Activated CD8-positive, alpha-beta memory T cell treated with anti-CD3 and anti-CD28 coated beads for 36 hours (primary cell): ENCODE results near the gene CMTM5. TPM values are rescaled to one million over a fixed set of nuclear protein-coding genes. Genes with fewer than 3 reads are reported as not detected.
"Not testable (repeated sequence)": the region's sequence is repeated elsewhere in the genome, so short reads cannot be mapped to it uniquely, and the experiment has no call there.

Experiments
- CTCF ChIA-PET: fragments of 350-600 bp; sonication (Branson Sonifier 250); formaldehyde crosslinking; loops from one replicate; lab custom pipeline; 2021; ENCODE audit warnings: antibody characterized with exemption; lab: Charles Lee
- POLR2A ChIA-PET: fragments of 350-600 bp; sonication (Branson Sonifier 250); formaldehyde crosslinking; loops from one replicate; lab custom pipeline; 2021; ENCODE audit warnings: antibody characterized with exemption; lab: Charles Lee
- total RNA-seq, 2 experiments: library from RNA; stranded (reverse); gene quantifications; one replicate each; pipeline ENCODE4 v1.2.3, GENCODE V29; 2021

Gene CMTM5
- total RNA-seq, 2 experiments from 2014 or later: not detected

DNA sequence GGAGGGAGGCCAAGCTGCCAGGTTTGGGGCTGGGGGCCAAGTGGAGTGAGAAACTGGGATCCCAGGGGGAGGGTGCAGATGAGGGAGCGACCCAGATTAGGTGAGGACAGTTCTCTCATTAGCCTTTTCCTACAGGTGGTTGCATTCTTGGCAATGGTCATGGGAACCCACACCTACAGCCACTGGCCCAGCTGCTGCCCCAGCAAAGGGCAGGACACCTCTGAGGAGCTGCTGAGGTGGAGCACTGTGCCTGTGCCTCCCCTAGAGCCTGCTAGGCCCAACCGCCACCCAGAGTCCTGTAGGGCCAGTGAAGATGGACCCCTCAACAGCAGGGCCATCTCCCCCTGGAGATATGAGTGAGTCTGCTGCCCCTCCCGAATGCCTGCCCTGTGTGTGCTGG lies 3.8 kb upstream of the CMTM5 start:
- ChIA-PET CTCF (no interaction called here), POLR2A (no interaction called here)

DNA sequence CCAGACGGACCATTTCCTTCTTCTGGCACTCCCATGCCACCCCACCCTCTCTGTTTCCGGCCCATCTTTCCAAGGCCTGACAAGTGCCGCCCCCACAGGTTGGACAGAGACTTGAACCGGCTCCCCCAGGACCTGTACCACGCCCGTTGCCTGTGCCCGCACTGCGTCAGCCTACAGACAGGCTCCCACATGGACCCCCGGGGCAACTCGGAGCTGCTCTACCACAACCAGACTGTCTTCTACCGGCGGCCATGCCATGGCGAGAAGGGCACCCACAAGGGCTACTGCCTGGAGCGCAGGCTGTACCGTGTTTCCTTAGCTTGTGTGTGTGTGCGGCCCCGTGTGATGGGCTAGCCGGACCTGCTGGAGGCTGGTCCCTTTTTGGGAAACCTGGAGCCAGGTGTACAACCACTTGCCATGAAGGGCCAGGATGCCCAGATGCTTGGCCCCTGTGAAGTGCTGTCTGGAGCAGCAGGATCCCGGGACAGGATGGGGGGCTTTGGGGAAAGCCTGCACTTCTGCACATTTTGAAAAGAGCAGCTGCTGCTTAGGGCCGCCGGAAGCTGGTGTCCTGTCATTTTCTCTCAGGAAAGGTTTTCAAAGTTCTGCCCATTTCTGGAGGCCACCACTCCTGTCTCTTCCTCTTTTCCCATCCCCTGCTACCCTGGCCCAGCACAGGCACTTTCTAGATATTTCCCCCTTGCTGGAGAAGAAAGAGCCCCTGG lies 1.2 kb upstream of the CMTM5 start:
- ChIA-PET CTCF (interaction anchor here (1.6 kb wide), 1 partner anchor 133 kb away, joined by 4 read pairs; no protein-coding TSS in a partner anchor), POLR2A (no interaction called here)

DNA sequence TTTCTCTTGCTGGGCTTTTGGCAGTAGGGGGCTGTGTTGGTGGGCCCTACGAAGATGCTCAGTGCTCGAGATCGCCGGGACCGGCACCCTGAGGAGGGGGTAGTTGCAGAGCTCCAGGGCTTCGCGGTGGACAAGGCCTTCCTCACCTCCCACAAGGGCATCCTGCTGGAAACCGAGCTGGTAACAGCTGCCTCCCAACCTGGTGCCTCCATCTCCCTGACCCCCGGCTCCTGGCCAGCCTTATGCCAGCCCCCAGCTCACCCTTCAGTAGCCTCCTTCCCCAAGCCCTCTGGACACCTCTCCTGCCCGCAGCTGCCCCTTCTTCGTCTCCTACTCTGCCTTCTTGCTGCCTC lies 328 bp downstream of the CMTM5 start:
- POLR2A ChIA-PET: no interaction called here
- CTCF ChIA-PET: interaction anchor here (1.6 kb wide), 1 partner anchor 135 kb away, joined by 4 read pairs; no protein-coding TSS in a partner anchor

- ChIA-PET CTCF (no interaction called here), POLR2A (no interaction called here)
Measured at GRCh38 chr14:23377573-23378563, 1.0 kb downstream of the CMTM5 start.

DNA sequence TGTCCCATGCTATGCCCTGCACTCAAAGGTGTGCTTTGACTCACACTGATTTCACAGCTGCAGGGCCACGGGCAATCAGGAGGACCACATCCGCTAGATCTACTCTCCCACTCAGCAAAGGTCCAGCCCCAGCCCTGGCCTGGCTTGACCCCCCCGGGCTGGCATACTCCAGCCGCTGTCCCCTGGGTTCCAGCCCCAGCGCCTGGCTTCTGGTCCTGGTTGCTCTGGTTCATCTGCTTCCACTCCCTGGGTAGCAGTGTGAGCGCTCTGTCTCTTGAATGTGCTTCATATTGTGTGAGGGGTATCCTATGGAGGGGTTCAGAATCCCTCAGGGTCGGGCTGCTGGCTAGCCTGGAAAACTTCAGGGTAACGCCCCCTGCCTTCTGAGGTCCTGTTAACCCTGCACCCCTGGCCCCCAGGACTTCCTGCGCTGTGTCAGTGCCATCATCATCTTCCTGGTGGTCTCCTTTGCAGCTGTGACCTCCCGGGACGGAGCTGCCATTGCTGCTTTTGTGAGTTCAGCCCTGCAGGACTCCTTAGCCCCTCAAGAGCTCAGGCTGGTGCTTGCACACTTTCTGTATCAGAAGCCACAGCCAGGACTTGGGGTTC lies 1.9 kb downstream of the CMTM5 start:
- ChIA-PET CTCF (interaction anchor here (1.4 to 2.1 kb wide), 4 partner anchors 10 to 259 kb away, joined by 4 to 10 read pairs (median 7); no protein-coding TSS in a partner anchor), POLR2A (no interaction called here)

DNA sequence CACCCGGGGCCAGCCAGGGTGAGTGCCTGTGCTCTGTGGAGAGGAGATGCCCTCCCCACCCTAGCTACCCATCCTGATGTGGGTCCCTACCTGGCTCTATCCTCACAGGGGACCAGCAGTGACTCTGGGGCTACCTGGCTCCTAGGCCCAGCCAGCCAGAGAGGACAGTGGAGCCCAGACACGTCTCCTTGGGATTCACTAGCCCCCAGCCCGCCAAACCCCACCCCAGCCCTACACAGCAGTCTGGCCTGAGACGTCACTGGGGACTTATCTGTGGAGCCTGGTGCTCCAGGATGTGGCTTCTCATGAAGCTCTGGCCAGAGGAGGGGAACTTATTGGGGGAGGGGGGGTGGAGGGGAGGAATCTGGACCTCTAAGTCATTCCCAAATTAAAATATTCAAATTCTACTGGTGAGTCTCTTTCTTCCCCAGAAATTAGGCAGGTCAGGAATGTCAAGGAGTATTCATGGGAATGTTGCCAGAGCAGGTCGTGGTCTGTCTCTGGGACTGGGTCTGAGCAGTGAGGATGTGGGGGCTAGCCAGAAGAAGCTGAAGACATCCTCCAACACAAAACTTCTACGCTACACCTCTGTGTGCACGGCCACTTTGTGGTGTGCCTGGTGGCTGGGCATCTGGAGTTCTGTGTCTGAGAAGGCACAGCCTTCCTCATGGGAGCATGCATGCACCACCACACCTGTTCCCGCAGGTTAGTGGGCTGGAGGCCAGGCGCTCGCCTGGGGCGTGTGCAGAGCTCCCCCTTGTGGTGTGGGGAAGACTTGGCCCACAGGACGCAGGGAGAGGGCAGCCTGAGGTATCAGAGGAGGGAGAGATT lies 2.7 kb downstream of the CMTM5 start:
- POLR2A ChIA-PET: no interaction called here
- CTCF ChIA-PET: interaction anchor here (0.8 to 2.6 kb wide), 22 partner anchors 9 to 284 kb away, joined by 3 to 40 read pairs (median 4); partner anchors contain the start of genes ACIN1, C14orf119, PPP1R3E and SLC22A17

GRCh38 chr14:23380197-23380914 lies 3.5 kb downstream of the CMTM5 start:
- POLR2A ChIA-PET: interaction anchor here (0.5 kb wide), 1 partner anchor 17 kb away, joined by 3 read pairs; no protein-coding TSS in a partner anchor
- CTCF ChIA-PET: interaction anchor here (0.9 to 2.6 kb wide), 21 partner anchors 9 to 285 kb away, joined by 3 to 40 read pairs (median 4); partner anchors contain the start of genes ACIN1, C14orf119, PPP1R3E and SLC22A17

- CTCF ChIA-PET: interaction anchor here (1.0 to 2.6 kb wide), 9 partner anchors 10 to 286 kb away, joined by 3 to 40 read pairs (median 4); partner anchors contain the start of genes ACIN1, C14orf119 and PPP1R3E
- POLR2A ChIA-PET: interaction anchor here (0.5 kb wide), 1 partner anchor 17 kb away, joined by 3 read pairs; no protein-coding TSS in a partner anchor
Measured at GRCh38 chr14:23380976-23381375, 4.1 kb downstream of the CMTM5 start.

DNA sequence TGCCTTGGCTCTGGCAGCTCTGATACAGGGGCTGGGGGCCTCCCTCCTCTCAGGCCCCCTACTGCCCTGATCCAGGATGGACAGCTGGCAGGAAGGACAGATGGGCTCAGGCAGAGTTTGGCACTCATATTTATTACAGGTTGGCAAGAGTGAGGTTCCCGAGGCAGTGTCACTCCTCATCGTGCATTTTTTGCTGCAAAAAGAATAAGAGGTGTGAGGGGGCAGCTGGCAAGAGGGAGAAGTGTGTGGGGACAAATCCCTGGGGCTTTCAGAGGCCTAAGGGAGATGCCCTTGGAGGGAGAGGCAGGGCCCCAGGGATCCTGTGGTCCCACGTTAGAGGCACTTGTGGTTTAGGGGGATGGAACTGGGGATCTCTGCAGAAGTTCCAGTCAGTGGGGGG lies 5.0 kb downstream of the CMTM5 start:
- ChIA-PET POLR2A (no interaction called here), CTCF (interaction anchor here (0.7 to 2.6 kb wide), 6 partner anchors 9 to 260 kb away, joined by 3 to 40 read pairs (median 3); no protein-coding TSS in a partner anchor)

DNA sequence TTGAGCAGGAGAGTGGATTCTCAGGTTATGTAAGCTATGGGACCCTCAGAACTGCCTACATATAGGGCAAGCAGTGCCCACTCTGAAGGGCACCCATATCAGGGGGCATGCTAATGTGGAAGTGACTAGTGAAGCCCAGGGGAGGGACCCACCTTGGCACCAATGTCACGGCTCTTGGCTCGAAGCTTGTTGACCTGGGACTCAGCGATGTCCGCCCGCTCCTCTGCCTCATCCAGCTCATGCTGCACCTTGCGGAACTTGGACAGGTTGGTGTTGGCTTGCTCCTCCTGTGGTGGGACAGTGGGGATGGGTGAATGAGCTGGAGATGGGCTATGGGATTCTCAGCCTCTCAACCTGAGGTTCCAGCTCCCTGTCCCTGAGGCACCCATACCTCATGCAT lies 5.4 kb downstream of the CMTM5 start:
- CTCF ChIA-PET: interaction anchor here (0.7 to 1.2 kb wide), 5 partner anchors 9 to 261 kb away, joined by 3 read pairs; no protein-coding TSS in a partner anchor

DNA sequence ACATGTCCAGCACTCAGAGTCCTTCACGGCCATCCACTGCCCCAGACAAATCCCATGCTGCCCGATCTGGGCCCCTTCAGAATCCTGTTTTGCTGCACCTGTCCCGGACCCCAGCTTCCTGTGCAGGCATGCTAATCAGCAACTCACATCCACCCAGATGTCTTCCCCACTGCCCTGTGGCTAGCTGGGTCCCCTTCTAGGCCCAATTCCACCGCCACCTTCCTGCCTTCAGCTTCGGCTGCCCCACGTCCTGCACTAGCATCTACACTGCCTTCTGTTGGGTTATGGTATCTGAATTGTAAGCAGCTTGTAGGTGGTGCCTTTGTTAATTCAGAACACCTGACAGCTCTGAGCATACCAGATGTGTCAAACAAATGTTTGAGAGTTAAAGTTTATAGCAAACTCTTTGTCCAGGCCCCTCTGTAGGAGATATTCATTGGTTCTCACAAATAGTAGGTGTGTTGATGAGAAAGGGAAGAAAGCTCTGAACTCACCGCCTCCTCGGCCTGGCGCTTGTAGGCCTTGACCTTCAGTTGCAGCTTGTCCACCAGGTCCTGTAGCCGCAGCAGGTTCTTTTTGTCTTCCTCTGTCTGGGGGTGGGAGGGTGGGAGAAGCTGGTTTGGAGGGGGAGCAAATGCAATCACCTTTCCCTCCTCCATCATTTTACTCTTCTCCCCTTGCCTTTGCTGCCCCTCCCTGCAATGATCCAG lies 6.0 kb downstream of the CMTM5 start:
- CTCF ChIA-PET: interaction anchor here (0.7 to 1.1 kb wide), 3 partner anchors 13 to 54 kb away, joined by 3 read pairs; no protein-coding TSS in a partner anchor

More for the DNA sequence above, 5.4 kb downstream of the CMTM5 start:
- POLR2A ChIA-PET: no interaction called here

DNA sequence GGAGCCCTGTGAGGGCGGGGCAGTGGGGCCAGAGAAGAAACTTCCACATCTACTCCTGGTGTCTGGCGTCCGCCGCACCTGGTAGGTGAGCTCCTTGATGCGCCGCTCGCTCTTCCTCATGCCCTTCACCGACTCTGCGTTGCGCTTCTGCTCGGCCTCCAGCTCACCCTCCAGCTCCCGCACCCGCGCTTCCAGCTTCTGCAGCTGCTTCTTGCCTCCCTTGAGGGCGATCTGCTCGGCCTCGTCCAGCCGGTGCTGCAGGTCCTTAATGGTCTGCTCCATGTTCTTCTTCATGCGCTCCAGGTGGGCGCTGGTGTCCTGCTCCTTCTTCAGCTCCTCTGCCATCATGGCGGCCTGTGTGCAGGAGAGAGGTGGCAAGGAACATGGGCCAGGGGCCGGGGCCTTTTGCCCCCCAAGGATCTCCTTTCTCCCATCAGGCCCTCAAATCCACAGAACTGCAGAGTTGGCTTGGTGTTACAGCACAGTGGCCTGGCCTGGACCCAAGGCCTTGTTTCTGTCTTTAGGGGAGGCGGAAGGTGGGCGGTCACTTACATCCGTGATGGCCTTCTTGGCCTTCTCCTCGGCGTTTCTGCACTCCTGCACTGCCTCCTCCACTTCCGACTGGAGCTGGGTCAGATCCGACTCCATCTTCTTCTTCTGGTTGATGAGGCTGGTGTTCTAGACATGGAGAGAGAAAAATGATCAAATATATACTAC lies 7.7 kb downstream of the CMTM5 start:
- CTCF ChIA-PET: no interaction called here
- POLR2A ChIA-PET: no interaction called here

More for the DNA sequence above, 6.0 kb downstream of the CMTM5 start:
- POLR2A ChIA-PET: no interaction called here

DNA sequence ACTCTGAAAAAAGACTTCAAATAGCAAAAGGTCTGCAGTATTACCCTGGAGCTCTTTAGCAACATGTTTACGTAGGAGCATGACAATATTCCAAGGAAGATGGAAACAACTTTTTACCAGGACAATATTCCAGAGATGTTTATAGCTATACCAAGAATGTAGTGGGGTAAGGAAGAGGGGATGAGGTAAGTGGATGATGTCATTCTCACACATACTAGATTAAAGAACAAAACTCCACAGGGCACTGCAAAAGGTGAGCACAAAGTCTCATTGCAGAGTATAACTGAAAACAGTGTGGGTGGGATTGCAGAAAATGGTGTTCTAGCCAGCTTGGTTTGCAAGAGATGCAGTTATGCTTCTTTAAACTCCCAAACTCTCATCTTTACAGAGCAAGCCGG lies 8.4 kb downstream of the CMTM5 start:
- ChIA-PET CTCF (no interaction called here), POLR2A (no interaction called here)

DNA sequence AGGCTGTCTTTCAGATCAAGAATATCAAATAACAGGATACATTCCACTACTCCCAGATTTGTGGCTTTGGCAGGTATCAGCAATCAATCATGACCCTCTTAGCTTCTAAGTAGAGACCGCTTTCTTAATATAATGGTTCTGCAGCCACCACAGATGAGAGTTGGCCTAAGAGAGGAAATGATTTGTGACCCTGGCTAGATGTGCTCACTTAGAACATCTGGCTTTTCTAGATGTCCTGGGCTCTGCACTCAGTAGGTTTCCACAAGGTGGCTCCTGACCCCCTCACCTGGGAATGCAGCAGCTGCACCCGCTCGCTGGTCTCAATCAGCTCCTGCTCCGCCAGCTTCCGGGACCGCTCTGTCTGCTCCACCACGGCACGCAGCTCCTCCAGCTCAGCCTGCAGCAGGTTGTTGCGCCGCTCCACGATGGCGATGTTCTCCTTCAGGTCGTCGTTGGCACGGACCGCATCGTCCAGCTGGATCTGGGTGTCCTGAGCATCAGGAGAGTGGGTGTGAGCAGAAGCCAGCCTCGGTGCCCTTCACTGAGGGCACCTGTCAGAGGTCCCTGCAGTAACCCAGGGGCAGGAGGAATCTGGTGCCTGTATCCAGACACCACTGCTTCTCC lies 8.9 kb downstream of the CMTM5 start:
- POLR2A ChIA-PET: interaction anchor here (0.7 kb wide), 1 partner anchor 98 kb away, joined by 3 read pairs; no protein-coding TSS in a partner anchor
- CTCF ChIA-PET: no interaction called here

DNA sequence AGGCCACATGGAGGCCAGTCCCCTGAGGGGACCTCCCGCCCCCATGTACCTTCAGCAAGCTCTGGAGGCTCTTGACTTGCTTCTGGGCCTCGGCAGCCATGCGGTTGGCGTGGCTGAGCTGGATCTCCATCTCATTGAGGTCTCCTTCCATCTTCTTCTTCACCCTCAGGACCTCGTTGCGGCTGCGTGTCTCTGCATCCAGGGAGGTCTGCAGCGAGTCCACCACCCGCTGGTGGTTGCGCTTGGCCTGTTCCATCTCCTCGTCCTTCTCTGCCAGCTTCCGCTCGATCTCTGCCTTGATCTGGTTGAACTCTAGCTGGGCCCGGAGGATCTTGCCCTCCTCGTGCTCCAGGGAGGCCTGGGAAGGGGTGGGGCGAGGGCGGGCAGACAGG lies 9.4 kb downstream of the CMTM5 start:
- CTCF ChIA-PET: not testable (repeated sequence)
- POLR2A ChIA-PET: interaction anchor here (0.7 kb wide), 1 partner anchor 99 kb away, joined by 3 read pairs; no protein-coding TSS in a partner anchor

- ChIA-PET POLR2A (no interaction called here), CTCF (no interaction called here)
Measured at GRCh38 chr14:23386999-23387398, 10.2 kb downstream of the CMTM5 start.
